GM18499 (cell line): ENCODE measurements around the gene SKI.
"Not testable (repeated sequence)": the region's sequence is repeated elsewhere in the genome, so short reads cannot be mapped to it uniquely, and the experiment has no call there.

Experiments
- ATAC-seq: cut with Tn5 transposase; IDR thresholded peaks from one replicate; pipeline ENCODE4 v1.9.1; 2021; ENCODE audit warnings: moderate number of reproducible peaks; ENCODE audit not compliant: insufficient read depth, unreplicated experiment

Gene SKI

GRCh38 chr1:2315674-2316450 lies 87.7 kb downstream of the SKI start:
- no peak for ATAC-seq

GRCh38 chr1:2316451-2316961 lies 88.4 kb downstream of the SKI start:
- ATAC-seq = no peak

DNA sequence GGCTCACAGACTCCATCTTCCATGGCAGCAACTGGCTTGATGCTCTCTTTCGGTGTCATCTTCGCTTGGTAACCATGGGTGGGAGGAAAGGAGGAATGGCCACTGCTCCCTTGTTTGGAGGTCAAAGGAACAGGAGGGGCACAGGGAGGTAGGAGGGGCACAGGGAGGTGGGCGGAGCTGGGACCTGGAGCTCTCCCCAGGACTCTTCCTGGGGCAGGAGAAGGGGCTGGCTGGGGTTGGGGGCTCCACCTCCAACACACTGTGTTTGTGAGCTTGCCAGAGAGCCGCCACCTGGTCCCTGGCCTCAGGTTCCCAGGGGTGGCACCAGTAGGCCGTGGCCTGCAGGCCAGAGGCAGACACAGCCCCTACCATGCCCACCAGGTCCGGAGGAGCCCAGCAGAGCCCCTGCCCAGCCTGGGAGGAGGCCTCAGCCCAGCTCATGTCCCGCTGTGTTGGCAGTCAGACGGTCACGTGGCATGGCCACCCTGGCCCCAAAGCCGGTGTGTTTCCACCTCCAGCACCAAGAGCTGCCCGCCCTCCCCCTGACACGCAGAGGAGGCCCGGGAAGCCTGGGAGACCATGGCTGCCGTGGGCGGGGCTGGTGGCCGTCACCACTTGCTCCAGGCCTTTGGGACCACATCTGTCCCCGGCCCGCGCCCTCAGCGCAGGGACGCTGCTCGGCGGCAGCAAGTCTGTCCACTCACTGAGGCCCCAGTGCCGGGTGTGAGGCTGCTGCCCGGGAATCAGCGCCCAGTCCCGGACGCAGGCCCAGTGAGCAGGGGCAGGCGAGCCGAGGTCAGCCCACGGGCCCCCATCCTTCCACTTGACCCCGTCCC lies 89.3 kb downstream of the SKI start:
- ATAC-seq = no peak

GRCh38 chr1:2318314-2319278 lies 90.5 kb downstream of the SKI start:
- no peak for ATAC-seq

GRCh38 chr1:2319291-2319690 lies 91.2 kb downstream of the SKI start:
- no peak for ATAC-seq

GRCh38 chr1:2320006-2320405 lies 91.9 kb downstream of the SKI start:
- ATAC-seq = no peak

- no peak for ATAC-seq
Measured at GRCh38 chr1:2320760-2321667, 92.9 kb downstream of the SKI start.

- ATAC-seq = no peak
Measured at GRCh38 chr1:2322065-2322571, 94.0 kb downstream of the SKI start.

- no peak for ATAC-seq
Measured at GRCh38 chr1:2322581-2323211, 94.6 kb downstream of the SKI start.

GRCh38 chr1:2323451-2323974 lies 95.4 kb downstream of the SKI start:
- no peak for ATAC-seq

- no peak for ATAC-seq
Measured at GRCh38 chr1:2324553-2325366, 96.6 kb downstream of the SKI start.

GRCh38 chr1:2326524-2326923 lies 98.4 kb downstream of the SKI start:
- no peak for ATAC-seq

- ATAC-seq = not testable (repeated sequence)
Measured at GRCh38 chr1:2327162-2327561, 99.0 kb downstream of the SKI start.

DNA sequence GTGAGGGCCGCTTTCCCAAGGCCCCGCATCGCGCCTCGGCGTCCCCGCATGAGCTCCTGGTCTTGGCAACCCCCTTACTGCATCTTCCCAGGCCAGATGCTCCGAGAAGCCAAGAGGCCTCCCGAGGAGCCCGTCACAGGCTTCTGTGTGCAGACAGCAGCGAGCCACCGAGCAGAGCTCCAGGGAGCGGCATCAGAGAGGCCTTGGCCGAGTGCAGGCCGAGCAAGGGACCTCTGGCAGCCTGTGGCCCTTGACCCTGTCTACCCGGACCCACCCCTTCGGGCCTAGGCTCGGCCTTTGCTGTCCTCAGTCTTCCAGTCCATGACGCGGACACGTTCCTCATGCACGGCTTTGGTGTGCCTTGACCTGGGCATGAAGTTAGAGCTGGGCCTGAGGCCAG lies 99.7 kb downstream of the SKI start:
- ATAC-seq = no peak

- no peak for ATAC-seq
Measured at GRCh38 chr1:2328676-2329455, 100.7 kb downstream of the SKI start.

DNA sequence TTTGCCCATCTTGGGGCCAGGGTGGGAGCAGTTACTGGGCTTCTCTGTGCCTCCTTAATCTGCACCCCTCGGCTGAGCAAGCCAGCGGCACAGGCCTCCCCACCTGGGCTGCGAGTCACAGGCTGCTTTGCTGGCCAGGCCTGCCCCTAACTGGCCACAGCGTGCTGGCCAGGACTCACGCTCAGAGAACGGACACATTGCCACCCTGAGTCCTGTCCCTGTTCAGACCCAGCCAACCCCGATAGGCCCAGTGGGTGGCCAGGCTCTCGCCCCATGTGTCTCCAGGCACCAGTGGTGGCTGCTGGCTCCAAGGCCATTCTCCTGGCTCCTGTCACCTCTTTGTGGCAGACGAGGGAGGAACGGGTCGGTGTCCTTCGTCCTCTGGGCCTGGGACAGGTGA lies 101.9 kb downstream of the SKI start:
- ATAC-seq = no peak
